Chondrocyte (in vitro differentiated cells): ENCODE data around the gene INF2. TPM values are rescaled to one million over a fixed set of nuclear protein-coding genes. Genes with fewer than 3 reads are reported as not detected.
A peak's percentile ranks its signal among the peaks of the same experiment; 100 is the strongest.

Experiments used
- DNase-seq: peaks from one replicate; pipeline ENCODE4 v3.0.0; 2021; ENCODE audit warnings: mixed read lengths, low spot score
- H3K27ac Mint-ChIP-seq: one replicate; pipeline ENCODE4 v1.8.0; 2021; ENCODE audit warnings: mild to moderate bottlenecking, moderate library complexity, mixed read lengths; ENCODE audit not compliant: unreplicated experiment
- H3K27me3 Mint-ChIP-seq: 2 replicates; pipeline ENCODE4 v1.8.0; 2021; ENCODE audit warnings: low read depth, mixed read lengths
- H3K36me3 Mint-ChIP-seq: 2 replicates; pipeline ENCODE4 v1.8.0; 2021; ENCODE audit warnings: low read depth, mixed read lengths
- H3K4me1 Mint-ChIP-seq: 2 replicates; pipeline ENCODE4 v1.8.0; 2021; ENCODE audit warnings: low read depth, mild to moderate bottlenecking, mixed read lengths
- H3K4me3 Mint-ChIP-seq: one replicate; pipeline ENCODE4 v1.8.0; 2021; ENCODE audit warnings: mild to moderate bottlenecking, moderate library complexity, mixed read lengths; ENCODE audit not compliant: unreplicated experiment
- H3K9me3 Mint-ChIP-seq: 2 replicates; pipeline ENCODE4 v1.8.0; 2021; ENCODE audit warnings: low read depth, mixed read lengths
- total RNA-seq: library from RNA; stranded (reverse); gene quantifications from 3 replicates; pipeline ENCODE4 v1.2.1, GENCODE V29; 2021
- TF ChIP-seq, protein P1 (sequence below): fragments of 200-600 bp; sonication (generic); IDR thresholded peaks from 2 replicates; pipeline ENCODE4 v1.5.0; 2021; ENCODE audit warnings: antibody characterized with exemption, mild to moderate bottlenecking, moderate library complexity

INF2 gene
- total RNA-seq, 1 donor from 2014 or later: 117 TPM

DNA sequence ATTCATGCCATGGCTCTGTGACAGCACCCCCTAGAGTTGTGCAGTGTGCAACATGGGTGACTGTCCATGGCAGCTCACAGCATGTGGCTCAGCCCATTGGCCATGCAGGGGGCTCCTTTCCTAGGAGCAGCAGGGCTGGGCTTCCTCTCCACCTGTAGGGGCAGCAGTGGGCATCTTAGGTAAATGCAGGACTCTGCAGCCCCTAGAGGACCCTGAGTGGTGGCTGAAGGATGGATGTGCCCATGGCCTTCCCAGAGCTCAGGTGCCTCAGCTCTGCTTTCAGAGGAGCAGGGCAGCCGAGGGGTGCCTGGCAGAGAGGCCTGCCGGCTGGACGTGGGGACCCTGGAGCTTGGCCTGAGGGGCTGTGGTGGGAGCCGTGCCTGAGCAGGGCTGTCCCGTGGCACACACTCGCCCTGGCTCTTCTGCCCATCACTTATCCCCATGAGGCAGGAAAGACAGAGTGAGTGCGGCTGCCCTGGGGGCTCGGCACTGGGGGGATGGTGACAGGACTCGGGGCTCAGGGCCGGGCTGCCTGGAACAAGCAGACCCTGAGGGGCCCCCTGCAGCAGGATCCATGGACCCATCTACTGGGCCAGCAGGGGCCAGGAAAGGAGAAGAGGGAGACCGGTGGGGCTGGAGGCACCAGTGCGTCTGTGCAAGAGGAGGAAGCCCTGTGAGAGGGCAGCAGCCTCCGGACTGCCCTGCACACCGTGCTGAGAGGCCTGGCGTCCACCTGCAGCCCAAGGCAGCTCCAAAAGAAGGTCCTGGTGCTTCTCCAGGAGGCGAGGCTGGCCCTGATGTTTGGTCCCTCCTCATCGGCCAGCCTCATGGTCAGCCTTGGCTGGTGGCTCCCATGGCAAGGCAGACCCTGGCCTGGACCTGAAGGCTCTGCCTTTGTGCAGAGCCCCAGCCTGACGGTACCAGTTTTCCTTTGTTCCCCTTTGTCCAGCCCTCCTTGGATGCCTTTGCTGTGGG, 42.2 kb downstream of the INF2 start:
- Mint-ChIP-seq H3K27ac (no peak overlapping the region), H3K4me1 (peaks cover 13% of the 10 kb centered on the region), H3K9me3 (no peaks in the 10 kb centered on the region), H3K4me3 (no peak overlapping the region), H3K27me3 (peaks cover 3% of the 10 kb centered on the region), H3K36me3 (no peaks in the 10 kb centered on the region)
- TF ChIP-seq, protein P1, sequence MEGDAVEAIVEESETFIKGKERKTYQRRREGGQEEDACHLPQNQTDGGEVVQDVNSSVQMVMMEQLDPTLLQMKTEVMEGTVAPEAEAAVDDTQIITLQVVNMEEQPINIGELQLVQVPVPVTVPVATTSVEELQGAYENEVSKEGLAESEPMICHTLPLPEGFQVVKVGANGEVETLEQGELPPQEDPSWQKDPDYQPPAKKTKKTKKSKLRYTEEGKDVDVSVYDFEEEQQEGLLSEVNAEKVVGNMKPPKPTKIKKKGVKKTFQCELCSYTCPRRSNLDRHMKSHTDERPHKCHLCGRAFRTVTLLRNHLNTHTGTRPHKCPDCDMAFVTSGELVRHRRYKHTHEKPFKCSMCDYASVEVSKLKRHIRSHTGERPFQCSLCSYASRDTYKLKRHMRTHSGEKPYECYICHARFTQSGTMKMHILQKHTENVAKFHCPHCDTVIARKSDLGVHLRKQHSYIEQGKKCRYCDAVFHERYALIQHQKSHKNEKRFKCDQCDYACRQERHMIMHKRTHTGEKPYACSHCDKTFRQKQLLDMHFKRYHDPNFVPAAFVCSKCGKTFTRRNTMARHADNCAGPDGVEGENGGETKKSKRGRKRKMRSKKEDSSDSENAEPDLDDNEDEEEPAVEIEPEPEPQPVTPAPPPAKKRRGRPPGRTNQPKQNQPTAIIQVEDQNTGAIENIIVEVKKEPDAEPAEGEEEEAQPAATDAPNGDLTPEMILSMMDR: peak; percentile 70
- DNase-seq: no peak

DNA sequence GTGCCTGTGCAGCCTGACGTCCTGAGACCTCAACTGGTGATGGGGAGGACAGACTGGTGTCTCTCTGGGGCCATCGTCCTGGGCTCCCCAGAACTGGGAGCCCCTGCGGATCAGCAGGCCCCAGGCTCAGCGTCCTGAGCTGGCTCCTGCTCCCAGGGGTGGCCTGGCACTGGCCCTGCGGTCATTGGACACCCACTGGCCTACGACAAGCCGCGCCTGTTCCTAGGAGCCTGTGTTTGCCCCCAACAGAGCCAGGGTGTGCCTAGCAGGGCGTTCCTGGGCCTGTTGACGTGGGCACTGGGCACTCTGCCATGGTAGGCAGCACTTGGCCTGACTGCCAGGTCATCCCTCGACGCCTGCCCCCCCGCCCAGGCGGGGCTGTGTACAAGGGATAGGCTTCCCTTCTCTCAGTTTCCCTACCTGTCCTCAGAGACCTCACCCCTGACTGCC, 43.0 kb downstream of the INF2 start:
- H3K4me3 Mint-ChIP-seq: no peak overlapping the region
- peaks cover 17% of the 10 kb centered on the region for H3K4me1 Mint-ChIP-seq
- peaks cover 3% of the 10 kb centered on the region for H3K27me3 Mint-ChIP-seq

DNA sequence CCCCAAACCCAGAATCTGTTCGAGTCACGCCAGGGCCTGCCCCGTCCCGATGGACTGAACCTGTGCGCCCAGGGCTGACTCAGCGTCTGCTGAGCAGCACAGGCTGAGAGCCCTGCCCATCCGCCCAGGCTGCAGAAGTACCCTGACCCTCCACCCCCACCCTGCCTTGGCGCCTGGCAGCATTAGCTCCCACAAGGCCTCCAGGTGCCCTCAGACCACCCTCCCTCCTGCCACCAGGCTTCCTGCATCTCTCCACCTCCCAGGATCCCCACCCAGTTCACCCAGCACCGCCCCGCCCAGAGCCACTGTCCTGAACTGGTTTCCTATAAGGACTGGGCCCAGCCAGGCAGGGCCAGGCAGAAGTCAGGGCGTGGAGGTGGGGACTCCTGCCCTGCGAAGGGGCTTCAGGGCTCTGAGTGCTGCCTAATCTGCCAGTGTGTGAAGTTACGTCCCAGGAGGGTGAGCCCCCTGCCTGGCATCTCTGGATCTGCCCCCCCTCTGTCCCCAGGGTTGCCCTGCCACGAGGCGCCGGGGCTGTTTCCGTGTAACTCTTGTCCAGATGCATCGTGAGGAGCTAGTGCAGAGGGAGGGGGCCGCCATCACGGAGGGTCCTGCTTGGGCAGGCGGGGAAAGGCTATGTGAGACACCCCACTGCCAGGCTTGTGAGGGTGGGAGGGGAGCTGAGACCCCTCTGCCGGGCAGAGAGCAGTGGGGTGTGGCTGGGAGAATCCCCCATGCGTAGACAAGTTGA, 43.7 kb downstream of the INF2 start:
- peaks cover 20% of the 10 kb centered on the region for H3K4me1 Mint-ChIP-seq
- no peaks in the 10 kb centered on the region for H3K36me3 Mint-ChIP-seq
- TF ChIP-seq, protein P1: no peak
- H3K4me3 Mint-ChIP-seq: no peak overlapping the region
- no peak for DNase-seq
- H3K9me3 Mint-ChIP-seq: no peaks in the 10 kb centered on the region
- peaks cover 3% of the 10 kb centered on the region for H3K27me3 Mint-ChIP-seq
- no peak overlapping the region for H3K27ac Mint-ChIP-seq

More for the DNA sequence above, 43.0 kb downstream of the INF2 start:
- TF ChIP-seq, protein P1: no peak
- DNase-seq: no peak
- H3K36me3 Mint-ChIP-seq: no peaks in the 10 kb centered on the region
- H3K9me3 Mint-ChIP-seq: no peaks in the 10 kb centered on the region
- H3K27ac Mint-ChIP-seq: no peak overlapping the region

DNA sequence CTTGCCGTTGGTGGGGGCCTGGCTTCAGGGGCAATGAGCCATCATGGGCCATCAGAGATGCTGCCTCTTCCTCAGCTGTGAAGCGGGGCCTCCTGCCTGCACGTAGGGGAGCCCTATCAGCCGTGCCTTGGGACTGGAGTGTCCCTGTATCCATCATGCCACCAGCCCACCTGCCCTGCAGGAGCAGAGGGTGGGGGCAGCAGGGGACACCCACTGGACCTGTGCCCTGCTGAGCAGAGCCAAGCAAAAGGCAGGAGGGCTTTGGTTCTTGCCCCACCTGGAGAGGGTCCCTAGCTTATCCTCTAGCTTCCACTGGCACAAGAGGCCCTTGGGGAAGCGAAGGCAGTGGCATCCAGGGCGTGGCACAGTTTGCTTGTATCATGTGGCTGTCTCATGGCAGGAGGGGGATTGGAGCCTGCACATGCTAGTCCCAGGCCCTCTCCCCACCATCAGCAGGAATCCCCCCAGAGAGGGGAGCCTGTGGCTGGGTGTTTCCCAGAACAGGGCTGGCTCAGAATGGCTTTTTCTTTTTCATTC, 44.7 kb downstream of the INF2 start:
- H3K9me3 Mint-ChIP-seq: no peaks in the 10 kb centered on the region
- peaks cover 2% of the 10 kb centered on the region for H3K27me3 Mint-ChIP-seq
- H3K4me1 Mint-ChIP-seq: peaks cover 20% of the 10 kb centered on the region
- no peak overlapping the region for H3K4me3 Mint-ChIP-seq
- H3K27ac Mint-ChIP-seq: no peak overlapping the region
- TF ChIP-seq, protein P1: no peak
- DNase-seq: no peak
- H3K36me3 Mint-ChIP-seq: no peaks in the 10 kb centered on the region

DNA sequence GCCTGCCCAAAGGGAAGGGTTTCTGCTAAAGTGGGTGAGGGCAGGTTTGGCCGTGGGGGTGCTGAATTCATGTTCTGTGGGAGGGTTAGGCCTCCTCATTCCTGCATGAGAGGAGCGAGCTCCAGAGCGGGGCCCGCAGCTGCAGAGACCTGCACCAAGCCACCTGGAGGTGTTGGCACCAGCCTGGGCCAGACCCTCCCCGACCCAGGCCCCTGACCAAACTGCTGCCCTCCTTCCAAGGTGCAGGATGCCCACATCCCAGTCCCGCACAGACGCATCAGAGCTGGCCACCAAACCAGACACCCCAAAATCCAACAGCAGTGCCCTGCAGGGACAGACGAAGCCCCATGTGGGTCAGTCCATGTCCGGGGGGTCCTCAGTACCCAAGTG, 45.2 kb downstream of the INF2 start:
- Mint-ChIP-seq H3K9me3 (no peaks in the 10 kb centered on the region), H3K36me3 (no peaks in the 10 kb centered on the region), H3K4me1 (peaks cover 20% of the 10 kb centered on the region), H3K4me3 (no peak overlapping the region), H3K27ac (no peak overlapping the region), H3K27me3 (no peaks in the 10 kb centered on the region)
- DNase-seq: no peak
- TF ChIP-seq, protein P1: no peak
